H1 (cell line): ENCODE measurements around the gene TMEM121B. TPM values are rescaled to one million over a fixed set of nuclear protein-coding genes. Genes with fewer than 3 reads are reported as not detected.

ENCODE experiments used
- BRCA1 ChIP-seq: IDR thresholded peaks from 2 replicates; pipeline ENCODE4 v1.6.1; 2012; ENCODE audit warnings: low read depth, low read length, improper control_type of control experiment
- GTF2F1 ChIP-seq: IDR thresholded peaks from 2 replicates; pipeline ENCODE4 v1.6.1; 2012; ENCODE audit warnings: low read depth, low read length, improper control_type of control experiment, borderline replicate concordance
- HDAC2 ChIP-seq, 2 experiments: fragments of 300-600 bp in 1 of 2; sonication (generic) in 1 of 2; IDR thresholded peaks; 2 replicates each; pipeline ENCODE4 v1.6.1; 2011 to 2012; ENCODE audit warnings: low read depth in 2 of 2, low read length in 2 of 2, mild to moderate bottlenecking in 2 of 2, moderate library complexity in 2 of 2, borderline replicate concordance in 1 of 2, inconsistent platforms in 1 of 2
- KDM1A ChIP-seq: fragments of 200-600, 300-600 bp; sonication (generic); IDR thresholded peaks from 2 replicates; pipeline ENCODE4 v1.7.1; 2016; ENCODE audit warnings: mild to moderate bottlenecking, low read length, borderline replicate concordance
- KDM4A ChIP-seq: IDR thresholded peaks from one replicate; pipeline ENCODE4 v1.7.1; 2012; ENCODE audit warnings: low read depth, mild to moderate bottlenecking, moderate library complexity, low read length, inconsistent platforms; ENCODE audit not compliant: severe bottlenecking
- NRF1 ChIP-seq: IDR thresholded peaks from 2 replicates; pipeline ENCODE4 v1.6.1; 2011; ENCODE audit warnings: mild to moderate bottlenecking, low read depth, low read length, improper control_type of control experiment
- RAD21 ChIP-seq, 2 experiments: IDR thresholded peaks in 1 of 2; conservative IDR thresholded peaks in 1 of 2; 2 replicates each; pipeline ENCODE4 v1.6.1; 2011; ENCODE audit warnings: low read depth in 2 of 2, low read length in 2 of 2, improper control_type of control experiment in 1 of 2, inconsistent platforms in 1 of 2, mild to moderate bottlenecking in 1 of 2, moderate library complexity in 1 of 2
- SP2 ChIP-seq: IDR thresholded peaks from 2 replicates; pipeline ENCODE4 v1.6.1; 2012; ENCODE audit warnings: mild to moderate bottlenecking, low read length, inconsistent platforms
- TAF1 ChIP-seq: IDR thresholded peaks from 2 replicates; pipeline ENCODE4 v1.6.1; 2011; ENCODE audit warnings: mild to moderate bottlenecking, low read depth, low read length
- polyA plus RNA-seq, 7 experiments: library from polyadenylated mRNA; depleted of rRNA in 3 of 7; stranded (reverse) in 5 of 7; unstranded in 2 of 7; fragments of >200 nt in 5 of 7; fragments of 200-250 nt in 2 of 7; gene quantifications; 1 replicate in 5 of 7; 2 replicates in 1 of 7; 4 replicates in 1 of 7; pipeline versions ENCODE4 v1.2.1 to v1.2.3, GENCODE V29; 2011 to 2013; ENCODE audit warnings: missing spikeins in 2 of 7, mixed read lengths in 2 of 7
- total RNA-seq: library from RNA; stranded (reverse); fragmentation: NEBNext Ultra II Directional; extraction: Animal tissue kit (Norgen Biotek cat#: 25700); gene quantifications from 2 replicates; pipeline ENCODE4 v1.2.1, GENCODE V29; 2021

TMEM121B gene
- total and polyA plus RNA-seq, 2 of the 8 experiments (the other 6 are each of a cell fraction or from before 2014, with no cell fraction given): 4.3 to 6.9 TPM

GRCh38 chr22:17112491-17113042 is 8.6 kb downstream of the TMEM121B start (continued):
- TF ChIP-seq GTF2F1 (no peak), NRF1 (no peak), KDM1A (no peak), BRCA1 (no peak), SP2 (no peak), HDAC2 (IDR thresholded peaks at IDR 0.05; ENCODE audit: borderline replicate concordance in 1 of 2, low read depth in 2 of 2, low read length in 2 of 2) (no peak), RAD21 (IDR thresholded peaks at IDR 0.05 in 1 of 2, conservative IDR thresholded peaks at IDR 0.05 in 1 of 2; ENCODE audit: low read depth in 2 of 2, low read length in 2 of 2) (no peak), TAF1 (no peak), KDM4A (no peak)
